ENCODE data around the gene PIP5K1B. TPM values are rescaled to one million over a fixed set of nuclear protein-coding genes. Genes with fewer than 3 reads are reported as not detected.
"Not testable (repeated sequence)": the region's sequence is repeated elsewhere in the genome, so short reads cannot be mapped to it uniquely, and the experiment has no call there.

PIP5K1B gene
- total RNA-seq, 1 experiment from 2014 or later: not detected

DNA sequence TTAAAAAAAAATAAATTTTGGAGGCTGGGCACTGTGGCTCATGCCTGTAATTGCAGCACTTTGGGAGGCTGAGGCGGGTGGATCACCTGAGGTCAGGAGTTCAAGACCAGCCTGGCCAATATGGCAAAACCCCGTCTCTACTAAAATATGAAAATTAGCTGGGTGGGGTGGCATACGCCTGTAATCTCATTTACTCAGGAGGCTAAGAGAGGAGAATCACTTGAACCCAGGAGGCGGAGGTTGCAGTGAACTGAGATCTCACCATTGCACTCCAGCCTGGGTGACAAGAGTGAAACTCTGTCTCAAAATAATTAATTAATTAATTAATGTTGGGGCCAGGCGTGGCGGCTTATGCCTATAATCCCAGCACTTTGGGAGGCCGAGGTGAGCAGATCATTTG lies 281.9 kb downstream of the PIP5K1B start:
- DNase-seq (ENCODE audit: low spot score): not testable (repeated sequence)

DNA sequence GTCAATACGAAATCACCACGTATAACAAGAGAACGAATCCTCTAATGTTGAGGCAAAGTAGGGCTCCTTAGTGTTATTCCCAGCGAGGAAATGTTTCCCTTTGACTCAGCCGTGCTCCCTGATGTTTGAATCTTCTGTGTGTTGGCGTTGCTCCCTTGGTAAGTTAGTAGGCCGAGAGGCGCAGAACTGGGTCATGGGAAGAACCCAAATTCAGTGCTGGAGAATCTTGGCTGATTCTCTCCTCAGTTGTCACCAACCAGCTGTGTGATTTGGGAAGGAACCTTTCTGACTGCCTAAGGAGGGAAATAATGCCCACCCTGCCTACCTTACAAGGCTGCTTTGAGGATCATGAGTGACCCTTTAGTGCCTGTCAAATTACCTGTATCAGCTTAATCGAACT lies 286.4 kb downstream of the PIP5K1B start:
- no peak for DNase-seq (ENCODE audit: low spot score)

DNA sequence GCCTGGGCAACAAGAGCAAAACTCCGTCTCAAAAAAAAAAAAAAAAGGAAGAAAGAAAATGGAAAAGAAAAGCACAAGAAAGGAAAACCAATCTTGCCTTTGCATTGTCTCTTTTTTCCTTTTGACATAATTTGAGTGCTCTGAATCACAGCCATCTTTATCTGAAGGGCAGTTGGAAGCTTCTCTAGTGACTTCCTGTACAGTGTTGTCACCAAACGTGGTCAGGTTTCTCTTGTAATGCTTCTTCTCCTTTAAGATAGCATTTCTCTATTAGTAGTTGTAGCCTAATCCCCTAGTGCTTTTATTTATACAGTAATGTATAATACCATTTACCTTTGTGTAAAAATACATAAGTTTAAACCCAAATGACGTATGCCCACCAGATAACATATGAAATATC lies 290.7 kb downstream of the PIP5K1B start:
- no peak for DNase-seq (ENCODE audit: low spot score)

DNA sequence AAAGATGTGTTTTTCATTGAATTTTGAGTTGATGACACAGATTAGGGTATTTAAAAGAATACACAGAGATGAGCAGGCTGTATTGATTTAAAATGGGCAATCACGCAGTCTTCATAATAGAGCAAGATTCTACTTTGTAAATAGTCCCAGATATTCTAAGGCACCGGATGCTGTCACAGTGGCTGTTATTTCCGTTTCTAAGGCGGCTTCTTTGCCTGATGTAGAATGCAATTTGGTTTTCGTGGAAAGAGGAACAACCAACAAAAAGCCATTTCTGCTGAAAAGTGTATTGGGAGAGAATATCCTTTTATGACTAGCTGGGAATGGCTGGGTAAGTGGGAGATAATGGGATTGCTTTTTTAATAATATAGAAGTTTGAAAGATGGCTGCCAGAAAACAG lies 291.4 kb downstream of the PIP5K1B start:
- no peak for DNase-seq (ENCODE audit: low spot score)

DNA sequence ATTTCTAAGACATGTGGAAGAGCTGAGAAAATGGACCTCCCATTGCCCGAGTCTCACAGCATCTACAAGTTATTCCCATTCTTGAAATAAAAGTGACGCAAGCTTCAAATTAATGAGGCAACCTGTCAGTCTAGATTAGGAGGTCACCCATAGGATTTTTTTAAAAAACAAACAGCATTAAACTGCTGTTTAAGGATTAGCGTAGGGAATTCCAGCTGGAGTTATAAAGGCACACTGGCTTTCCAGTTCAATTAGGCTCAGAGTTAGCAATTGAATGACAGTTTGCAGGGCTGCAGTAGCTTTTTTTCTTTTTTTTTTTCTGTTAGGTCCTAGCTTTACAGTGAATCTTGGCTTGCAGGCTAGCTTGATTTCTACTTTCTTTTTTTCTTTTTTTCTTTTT lies 292.6 kb downstream of the PIP5K1B start:
- no peak for DNase-seq (ENCODE audit: low spot score)

DNA sequence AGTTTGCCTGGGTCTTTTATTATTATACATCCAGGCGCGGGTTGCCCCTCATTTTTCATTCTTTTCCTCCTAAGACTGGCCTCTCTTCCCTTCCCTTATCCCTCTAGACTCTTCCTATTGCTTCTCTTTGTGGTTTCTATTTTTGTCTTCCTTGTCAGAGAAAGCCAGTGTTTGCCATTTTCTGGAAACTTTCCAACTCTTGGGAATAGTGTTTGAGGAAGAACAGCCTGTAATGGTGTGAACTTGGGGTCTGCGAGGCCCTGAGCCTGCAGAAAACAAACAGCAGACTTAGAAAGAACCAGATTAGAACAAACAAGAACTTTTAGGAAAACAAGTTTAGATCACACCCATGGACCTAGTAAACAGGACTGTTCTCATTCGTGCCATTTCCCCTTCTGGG lies 293.3 kb downstream of the PIP5K1B start:
- no peak for DNase-seq (ENCODE audit: low spot score)

DNA sequence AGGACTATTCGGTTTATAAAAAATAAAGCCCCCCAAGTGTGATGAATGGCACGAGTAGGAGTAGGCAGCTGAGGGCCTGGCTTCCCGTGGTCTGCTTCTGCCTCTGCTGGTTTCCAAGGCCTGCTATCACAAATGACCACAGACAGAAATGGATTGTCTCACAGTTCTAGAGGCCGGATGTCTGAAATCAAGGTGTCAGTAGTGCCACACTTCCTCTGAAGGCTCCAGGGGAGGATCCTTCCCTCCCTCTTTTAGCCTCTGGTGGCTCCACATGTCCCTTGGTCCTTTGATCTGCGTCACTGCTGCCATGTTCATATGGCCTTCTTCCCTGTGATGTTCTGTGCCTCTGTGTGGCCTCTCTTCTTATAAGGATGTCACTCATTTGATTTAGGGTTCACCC lies 293.8 kb downstream of the PIP5K1B start:
- no peak for DNase-seq (ENCODE audit: low spot score)

DNA sequence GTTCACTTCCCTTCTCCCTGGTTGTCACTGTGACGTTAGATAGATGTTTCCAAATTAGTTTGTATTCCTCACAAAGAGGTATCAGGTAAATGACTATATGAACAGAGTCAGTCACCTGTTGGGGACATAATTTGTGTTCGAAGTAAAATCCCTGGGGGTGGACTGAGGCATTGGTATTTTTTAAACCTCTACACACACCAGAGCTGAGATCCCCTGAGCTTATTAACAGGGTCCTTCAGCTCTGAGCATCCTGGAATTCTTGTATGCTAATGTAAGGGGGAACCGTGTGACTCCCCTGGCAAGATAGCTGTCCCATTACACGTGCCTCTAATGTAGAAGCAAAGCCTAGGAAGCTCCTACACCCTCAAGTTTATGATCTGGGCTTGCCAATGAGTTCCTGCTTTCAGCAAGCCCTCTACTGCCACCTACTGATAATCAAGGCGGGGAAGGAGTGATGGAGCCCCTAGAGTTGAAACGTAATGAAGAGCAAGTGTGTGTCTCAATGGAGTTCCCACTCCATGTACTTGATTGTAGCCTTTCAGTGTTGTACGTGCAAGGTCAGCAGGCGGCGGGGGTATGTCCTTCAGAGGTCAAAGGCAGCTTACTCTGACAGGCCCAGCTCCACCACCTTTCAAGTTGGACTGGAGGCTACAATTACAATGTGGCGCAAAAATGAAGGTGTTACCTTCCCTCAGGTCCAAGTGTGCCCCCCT lies 294.5 kb downstream of the PIP5K1B start:
- DNase-seq (ENCODE audit: low spot score): peak; percentile 58

DNA sequence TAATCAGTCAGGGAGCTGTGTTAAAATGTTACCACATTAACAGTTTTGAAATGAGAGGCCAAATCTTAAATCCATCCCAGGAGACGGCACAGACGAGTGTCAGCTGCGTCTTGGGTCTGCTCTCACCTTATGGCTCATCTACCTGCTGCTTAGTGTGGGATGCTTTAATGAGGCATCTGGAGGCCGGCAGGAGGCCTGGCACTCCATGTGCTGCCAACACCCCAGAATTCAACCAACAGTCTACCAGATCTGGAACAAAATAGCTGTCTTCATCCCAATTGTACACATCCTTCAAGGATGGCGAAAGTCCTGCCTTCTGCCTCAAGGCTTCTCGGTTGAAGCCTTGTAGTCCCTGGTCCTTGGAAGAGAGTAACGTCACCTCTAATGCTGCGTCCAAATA lies 296.9 kb downstream of the PIP5K1B start:
- no peak for DNase-seq (ENCODE audit: low spot score)

DNA sequence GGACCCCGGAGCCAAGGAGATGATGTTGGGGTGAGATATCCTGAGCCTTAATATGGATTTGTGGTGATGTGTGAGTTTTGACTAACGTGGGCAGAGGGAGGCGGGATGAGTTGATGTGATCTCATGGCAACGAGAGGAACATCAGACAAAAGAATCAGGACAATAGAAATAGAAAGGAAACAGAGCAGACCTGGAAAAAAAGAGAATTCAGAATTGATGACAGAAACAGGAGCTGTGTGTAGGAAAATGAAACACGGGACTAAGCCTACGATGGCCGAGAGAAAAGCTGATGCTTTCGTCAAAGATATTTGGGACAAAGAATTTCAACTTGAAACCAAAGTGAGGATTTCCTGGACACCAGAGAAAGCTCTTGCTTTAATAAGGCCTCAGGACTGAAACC lies 298.0 kb downstream of the PIP5K1B start:
- DNase-seq (ENCODE audit: low spot score): no peak

DNA sequence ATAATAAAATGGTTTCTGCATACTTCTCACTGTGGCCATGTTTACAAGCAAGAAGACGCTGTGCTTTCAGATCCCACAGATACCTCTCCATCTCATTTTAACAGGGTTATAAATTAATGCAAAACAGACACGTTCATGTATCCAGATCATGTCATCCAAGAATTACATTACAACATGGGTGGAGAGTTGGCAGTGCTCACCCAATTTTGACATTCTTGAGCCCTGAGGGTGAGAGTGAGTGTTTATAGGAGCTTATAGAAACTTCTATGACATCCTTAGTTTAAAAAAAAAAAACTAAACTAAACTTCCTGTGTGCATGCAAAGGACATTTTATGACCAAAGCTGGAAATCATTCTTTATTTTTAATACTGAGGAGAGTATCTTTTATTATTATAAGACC lies 299.8 kb downstream of the PIP5K1B start:
- no peak for DNase-seq (ENCODE audit: low spot score)

DNA sequence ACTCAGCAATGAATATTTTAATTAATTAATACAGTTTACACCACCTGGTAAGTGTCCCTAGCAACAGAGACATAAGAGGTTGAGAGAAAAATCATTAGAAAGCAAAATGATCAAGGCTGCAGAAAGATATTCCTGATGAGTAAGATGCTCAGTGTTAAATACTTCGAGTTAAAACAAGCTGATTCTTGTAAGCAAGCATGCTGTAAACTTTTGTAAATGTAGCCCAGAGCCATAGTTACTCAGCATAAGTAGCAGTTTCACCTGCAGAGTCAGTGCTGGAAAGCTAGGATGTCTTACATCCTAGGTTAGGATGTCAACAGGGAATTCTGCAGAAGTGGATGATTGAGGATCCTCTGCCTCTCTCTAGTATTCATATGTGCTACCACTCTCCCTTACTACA lies 304.7 kb downstream of the PIP5K1B start:
- DNase-seq (ENCODE audit: low spot score): no peak

DNA sequence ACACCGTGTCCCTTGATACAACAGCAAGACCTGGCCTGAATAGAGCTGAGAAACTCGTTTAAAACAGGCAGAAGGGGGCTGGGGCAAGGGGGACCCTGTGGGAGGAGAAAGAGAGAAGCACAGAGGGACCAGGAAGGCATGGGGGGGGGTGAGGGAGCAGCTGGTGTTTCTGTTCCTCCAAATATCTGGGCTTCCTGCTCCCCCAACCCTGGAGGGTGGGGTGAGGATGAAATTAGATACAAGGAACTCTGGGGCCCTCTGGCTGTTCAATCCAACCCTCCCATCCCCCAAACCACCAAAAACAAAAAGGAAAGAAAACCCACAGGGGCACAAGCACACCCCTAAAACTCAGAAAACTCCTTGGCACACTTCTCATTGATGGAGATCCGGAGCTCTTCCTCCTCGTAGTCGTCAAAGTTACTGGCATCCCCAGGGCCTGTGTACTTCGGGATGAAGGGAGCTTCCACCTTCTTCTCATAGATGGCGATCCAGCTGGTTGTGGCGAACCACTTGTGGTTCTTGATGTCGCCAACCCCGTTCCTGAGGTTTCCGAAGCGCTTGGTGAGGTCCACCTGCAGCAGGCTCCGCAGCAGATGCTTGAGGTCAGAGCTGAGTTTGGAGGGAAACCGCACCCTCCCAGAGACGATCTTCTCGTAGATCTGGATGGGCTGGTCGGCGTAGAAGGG lies 307.8 kb downstream of the PIP5K1B start:
- DNase-seq (ENCODE audit: low spot score): no peak

DNA sequence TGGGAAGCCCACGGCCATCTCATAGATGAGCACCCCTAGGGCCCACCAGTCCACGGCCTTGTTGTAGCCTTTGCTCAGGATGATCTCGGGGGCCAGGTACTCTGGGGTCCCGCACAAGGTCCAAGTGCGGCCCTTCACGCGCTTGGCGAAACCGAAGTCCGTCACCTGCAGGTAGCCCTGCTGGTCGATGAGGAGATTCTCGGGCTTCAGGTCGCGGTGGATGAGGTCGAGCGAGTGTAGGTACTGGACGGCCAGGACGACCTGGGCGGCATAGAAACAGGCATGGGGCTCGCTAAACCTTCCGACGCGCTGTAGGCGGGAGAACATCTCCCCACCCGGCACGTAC lies 308.3 kb downstream of the PIP5K1B start:
- no peak for DNase-seq (ENCODE audit: low spot score)

DNA sequence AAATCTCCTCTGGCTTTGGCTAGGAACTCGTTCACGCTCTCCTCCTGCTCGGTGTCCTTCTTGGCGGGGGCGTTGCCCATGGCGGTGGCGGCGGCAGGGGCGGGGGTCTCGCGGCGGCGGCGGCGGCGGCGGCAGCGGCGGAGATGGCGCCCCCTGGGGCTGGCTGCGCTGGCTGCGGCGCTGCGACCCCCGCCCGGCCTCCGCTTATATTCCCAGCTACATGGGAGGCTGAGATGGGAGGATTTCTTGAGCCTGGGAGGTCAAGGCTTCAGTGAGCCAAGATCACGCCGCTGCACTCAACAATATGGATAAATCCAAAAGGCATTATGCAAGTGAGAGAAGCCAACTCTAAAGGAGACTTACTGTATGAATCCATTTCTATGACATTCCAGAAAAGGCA lies 309.0 kb downstream of the PIP5K1B start, which contains the start of gene PRKACG:
Gene PRKACG, minus strand, starts transcription at position 101 of the 400 bp plus-strand sequence. Its CDS starts 21 bp downstream, at position 80.
- no peak for DNase-seq (ENCODE audit: low spot score)

DNA sequence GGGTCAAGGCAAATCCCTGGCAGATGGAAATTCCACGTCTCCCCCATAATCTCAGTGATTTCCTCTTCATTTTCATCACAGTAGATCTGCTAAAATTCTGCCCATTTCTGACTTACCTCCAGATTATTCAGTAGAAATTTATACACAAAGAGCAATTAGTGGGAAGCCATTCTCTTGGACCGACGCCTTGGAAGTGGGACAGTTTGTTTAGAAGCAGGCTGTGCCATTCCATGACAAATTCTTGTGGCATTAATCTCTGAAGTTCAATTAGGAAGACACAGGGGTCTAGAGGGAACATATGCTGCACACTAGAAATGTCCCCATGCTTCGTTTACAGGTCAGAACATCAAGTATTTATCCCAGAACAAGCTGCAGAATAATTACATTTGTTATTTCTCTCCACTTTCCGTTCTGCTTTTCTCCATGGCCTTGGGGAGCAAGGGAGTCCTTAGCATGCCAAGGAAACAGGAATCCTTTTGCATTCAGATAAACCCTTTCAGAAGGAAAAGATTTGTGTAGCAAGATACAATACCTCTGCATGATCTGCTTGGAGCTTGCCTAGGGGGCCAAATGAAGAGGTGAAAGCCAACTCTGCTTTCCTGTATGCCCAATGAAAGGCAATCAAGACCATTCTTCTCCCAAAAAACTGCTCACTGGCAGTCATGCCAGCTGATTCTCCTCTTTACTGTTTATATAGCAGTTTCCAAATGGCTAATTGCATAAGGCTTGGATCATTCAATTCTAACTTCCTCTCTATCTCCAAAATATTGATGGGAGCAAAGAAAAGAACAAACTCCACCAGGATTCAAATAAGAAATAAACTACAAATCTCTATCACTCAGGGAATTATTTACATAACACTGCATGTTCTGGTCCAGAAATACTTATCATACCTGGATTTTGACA lies 311.4 kb downstream of the PIP5K1B start:
- no peak for DNase-seq (ENCODE audit: low spot score)

DNA sequence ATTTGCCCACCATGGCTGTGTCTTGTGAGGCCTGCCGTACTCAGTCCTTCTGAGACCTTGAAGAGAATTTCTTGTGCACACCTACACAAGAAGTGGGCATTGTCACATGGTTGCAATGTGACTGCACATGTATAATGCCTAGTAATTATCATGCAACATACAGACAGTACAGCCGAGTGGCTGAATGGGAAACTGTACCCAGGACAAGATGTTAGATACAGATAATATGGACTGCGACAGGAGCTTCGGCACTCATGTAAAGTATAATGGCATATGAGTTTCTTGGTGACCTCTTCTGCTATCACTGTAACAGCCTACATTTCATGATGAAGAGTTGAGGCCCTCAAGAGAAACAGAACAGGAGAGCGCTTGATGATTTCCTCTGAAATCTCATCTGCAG lies 313.7 kb downstream of the PIP5K1B start:
- DNase-seq (ENCODE audit: low spot score): no peak

DNA sequence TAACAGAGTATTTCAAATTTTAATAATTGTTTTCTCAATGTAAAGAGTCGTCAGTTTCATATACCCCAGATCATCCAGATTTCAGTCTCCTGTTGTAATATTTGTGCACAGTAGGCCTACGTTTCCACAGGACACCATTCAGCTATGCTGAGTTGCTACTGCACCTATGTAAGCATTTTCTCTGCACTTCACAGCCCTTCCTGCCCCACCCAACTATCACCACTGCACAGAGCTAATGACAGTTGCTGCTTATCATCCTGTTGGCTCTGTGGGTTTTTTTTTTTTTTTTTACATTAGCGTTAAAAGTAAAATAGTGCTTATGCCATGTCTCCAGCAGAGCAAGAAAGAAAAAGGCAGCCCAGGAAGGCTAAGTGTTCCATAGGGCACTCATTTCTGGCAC lies 314.8 kb downstream of the PIP5K1B start:
- no peak for DNase-seq (ENCODE audit: low spot score)

DNA sequence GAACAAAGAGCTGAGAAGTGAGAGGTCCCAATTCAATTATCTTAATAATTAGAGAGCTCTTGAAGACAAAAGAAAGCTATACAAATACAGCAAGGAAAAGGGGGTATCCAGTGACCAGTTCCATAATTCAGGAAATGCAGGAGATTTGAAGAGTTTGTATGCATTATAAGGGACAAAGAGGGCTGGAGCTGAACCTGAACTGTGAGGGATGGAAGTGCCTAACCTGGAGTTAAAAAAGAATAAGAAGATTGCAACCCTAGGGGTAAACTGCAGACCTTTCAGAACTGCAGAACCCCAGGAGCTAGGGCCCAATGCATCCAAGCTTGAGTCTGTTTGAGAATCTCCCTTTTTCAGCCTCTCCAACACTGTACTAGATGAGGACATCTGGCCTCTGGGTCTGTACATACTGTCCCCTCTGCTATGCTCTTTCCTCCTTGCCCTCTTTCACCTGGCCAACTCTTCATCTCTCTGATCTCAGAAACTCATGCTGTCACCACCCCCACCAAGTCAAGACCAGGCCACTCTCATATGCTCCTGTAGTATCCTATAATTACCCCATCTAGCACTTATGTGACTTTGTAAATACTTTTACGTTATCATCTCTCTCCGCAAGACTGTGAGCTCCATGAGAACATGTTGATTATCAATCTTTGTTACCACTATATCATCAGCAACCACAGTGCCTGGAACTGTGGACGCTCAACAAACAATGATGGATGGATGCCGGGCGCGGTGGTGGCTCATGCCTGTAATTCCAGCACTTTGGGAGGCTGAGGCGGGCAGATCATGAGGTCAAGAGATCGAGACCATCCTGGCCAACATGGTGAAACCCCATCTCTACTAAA lies 315.5 kb downstream of the PIP5K1B start:
- DNase-seq (ENCODE audit: low spot score): no peak

DNA sequence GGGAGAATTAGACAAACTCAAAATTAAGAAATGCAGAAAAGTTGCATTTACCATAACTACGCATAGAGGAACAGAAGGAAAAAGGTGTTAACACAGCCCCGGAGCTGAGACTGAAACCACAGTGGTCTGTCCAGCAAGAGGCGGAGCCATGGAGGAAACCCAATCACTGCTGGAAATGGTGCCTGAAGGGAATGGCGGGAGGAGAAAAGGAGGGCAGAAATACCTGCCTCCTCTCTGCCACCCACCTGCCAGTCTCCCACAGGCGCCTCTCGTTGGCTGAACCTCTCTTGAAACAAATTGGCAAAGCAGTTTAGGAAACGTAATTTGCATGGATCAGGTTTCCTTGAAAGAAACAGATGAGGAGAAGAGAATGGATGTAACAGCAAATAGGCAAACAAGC lies 318.6 kb downstream of the PIP5K1B start:
- no peak for DNase-seq (ENCODE audit: low spot score)

DNA sequence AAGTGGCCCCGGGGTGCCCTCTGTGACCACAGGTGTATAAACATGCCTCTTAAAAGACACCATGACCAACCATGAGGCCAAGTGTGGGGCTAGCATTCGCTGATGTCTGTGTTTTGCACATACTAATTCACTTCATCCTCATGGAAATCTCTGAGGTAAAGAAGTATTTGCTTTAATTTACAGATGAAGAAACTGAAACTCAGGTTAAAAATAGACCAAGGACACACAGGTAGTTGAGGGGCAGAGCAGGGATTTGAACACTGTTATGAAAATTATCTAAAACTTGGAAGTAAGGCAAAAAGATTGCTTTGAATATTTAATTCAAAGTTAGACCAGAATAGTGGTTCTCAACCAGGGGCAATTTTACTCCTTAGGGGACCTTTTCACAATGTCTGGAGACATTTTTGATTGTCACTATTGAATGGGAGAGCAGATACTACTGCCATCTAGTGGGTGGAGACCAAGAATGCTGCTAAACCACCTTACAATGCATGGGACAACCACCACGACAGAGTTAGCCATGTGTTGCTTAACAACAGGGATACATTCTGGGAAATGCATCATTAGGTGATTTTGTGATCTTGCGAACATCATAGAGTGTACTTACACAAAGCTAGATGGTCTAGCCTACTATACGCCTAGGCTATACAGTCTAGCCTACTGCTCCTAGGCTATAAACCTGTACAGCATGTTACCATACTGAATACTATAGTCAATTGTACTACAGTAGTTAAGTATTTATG lies 322.5 kb downstream of the PIP5K1B start:
- DNase-seq (ENCODE audit: low spot score): peak; percentile 60
